CD4-positive, CD25-positive, alpha-beta regulatory T cell (primary cell): Measurements from ENCODE around the gene PIEZO2. TPM values are rescaled to one million over a fixed set of nuclear protein-coding genes. Genes with fewer than 3 reads are reported as not detected.
A peak's percentile ranks its signal among the peaks of the same experiment; 100 is the strongest.

Source experiments
- ATAC-seq, 2 donors: fragments of 150-1000 bp; cut with Tn5 transposase; one replicate each; pipeline ENCODE4 v1.10.0; 2021; ENCODE audit warnings: low read depth in 2 of 2, moderate number of reproducible peaks in 2 of 2, moderate library complexity in 1 of 2
- DNase-seq, 3 donors: peaks; one replicate each; pipeline versions ENCODE4 v3.0.0 to v3.0.0-alpha.2; 2012 to 2022; ENCODE audit warnings: mixed read lengths in 1 of 3
- H3K27ac ChIP-seq: one replicate; pipeline ENCODE4 v1.7.0; 2013; ENCODE audit warnings: mild to moderate bottlenecking, low read length; ENCODE audit not compliant: insufficient read depth, poor library complexity, severe bottlenecking
- H3K27me3 ChIP-seq: one replicate; pipeline ENCODE4 v1.7.0; 2013; ENCODE audit warnings: low read length; ENCODE audit not compliant: control insufficient read depth, insufficient read depth
- H3K36me3 ChIP-seq: one replicate; pipeline ENCODE4 v1.7.0; 2013; ENCODE audit warnings: mild to moderate bottlenecking, low read length, moderate library complexity; ENCODE audit not compliant: control insufficient read depth, insufficient read depth
- H3K4me1 ChIP-seq: 2 replicates; pipeline ENCODE4 v1.7.0; 2013; ENCODE audit warnings: mild to moderate bottlenecking, low read length; ENCODE audit not compliant: insufficient read depth, control insufficient read depth, poor library complexity, severe bottlenecking
- H3K4me3 ChIP-seq: one replicate; pipeline ENCODE4 v1.7.0; 2013; ENCODE audit warnings: low read depth, mild to moderate bottlenecking, low read length, moderate library complexity
- H3K9me3 ChIP-seq, 2 experiments: 1 replicate in 1 of 2; 2 replicates in 1 of 2; pipeline ENCODE4 v1.7.0; 2013; ENCODE audit warnings: low read length in 2 of 2, mild to moderate bottlenecking in 1 of 2, moderate library complexity in 1 of 2; ENCODE audit not compliant: control insufficient read depth in 2 of 2
- H3K27ac Mint-ChIP-seq, 3 donors: one replicate each; pipeline ENCODE4 v1.8.0; 2020 to 2022; ENCODE audit warnings: mild to moderate bottlenecking in 3 of 3, mixed read lengths in 3 of 3, moderate library complexity in 2 of 3
- H3K27me3 Mint-ChIP-seq: one replicate; pipeline ENCODE4 v1.8.0; 2022; ENCODE audit warnings: mild to moderate bottlenecking, mixed read lengths
- H3K36me3 Mint-ChIP-seq: one replicate; pipeline ENCODE4 v1.8.0; 2020; ENCODE audit warnings: mixed read lengths
- H3K4me1 Mint-ChIP-seq, 4 donors: one replicate each; pipeline ENCODE4 v1.8.0; 2020 to 2022; ENCODE audit warnings: mixed read lengths in 4 of 4, mild to moderate bottlenecking in 1 of 4
- H3K4me3 Mint-ChIP-seq, 4 donors: one replicate each; pipeline ENCODE4 v1.8.0; 2020 to 2022; ENCODE audit warnings: mild to moderate bottlenecking in 4 of 4, mixed read lengths in 4 of 4, moderate library complexity in 3 of 4
- H3K9me3 Mint-ChIP-seq, 7 donors: one replicate each; pipeline ENCODE4 v1.8.0; 2020 to 2022; ENCODE audit warnings: mixed read lengths in 7 of 7, mild to moderate bottlenecking in 3 of 7, moderate library complexity in 2 of 7
- polyA plus RNA-seq, 4 donors: library from polyadenylated mRNA; unstranded; fragments of 300-500 nt; fragmentation: Illumina TruSeq; gene quantifications; one replicate each; pipeline ENCODE4 v1.2.3, GENCODE V29; 2021
- total RNA-seq: library from RNA; stranded (reverse); gene quantifications from one replicate; pipeline ENCODE4 v1.2.3, GENCODE V29; 2022

The PIEZO2 gene
- total and polyA plus RNA-seq, 5 donors from 2014 or later: not detected

GRCh38 chr18:10798727-10799550 is 350.4 kb downstream of the PIEZO2 start:
- no peaks in the 10 kb centered on the region for H3K9me3 Mint-ChIP-seq
- H3K4me1 ChIP-seq: no peaks in the 10 kb centered on the region
- H3K36me3 Mint-ChIP-seq: no peaks in the 10 kb centered on the region
- H3K27ac Mint-ChIP-seq: peak overlapping the region in 1 of 3 donors; percentile 11
- no peak overlapping the region for H3K27ac ChIP-seq
- H3K36me3 ChIP-seq: no peaks in the 10 kb centered on the region
- H3K4me1 Mint-ChIP-seq: no peaks in the 10 kb centered on the region
- no peaks in the 10 kb centered on the region for H3K9me3 ChIP-seq
- no peak for ATAC-seq
- H3K4me3 ChIP-seq: no peak overlapping the region
- no peak for DNase-seq
- H3K27me3 ChIP-seq: no peaks in the 10 kb centered on the region
- H3K27me3 Mint-ChIP-seq: no peaks in the 10 kb centered on the region
- H3K4me3 Mint-ChIP-seq: no peak overlapping the region

- Histone ChIP-seq H3K4me3 (no peak overlapping the region), H3K36me3 (no peaks in the 10 kb centered on the region), H3K9me3 (no peaks in the 10 kb centered on the region), H3K4me1 (no peaks in the 10 kb centered on the region), H3K27me3 (no peaks in the 10 kb centered on the region), H3K27ac (no peak overlapping the region)
- Mint-ChIP-seq H3K27ac (no peak overlapping the region), H3K4me1 (no peaks in the 10 kb centered on the region), H3K36me3 (no peaks in the 10 kb centered on the region), H3K4me3 (no peak overlapping the region), H3K9me3 (no peaks in the 10 kb centered on the region), H3K27me3 (no peaks in the 10 kb centered on the region)
- DNase-seq (no peak), ATAC-seq (no peak)
Observed at GRCh38 chr18:10797896-10798295, 351.5 kb downstream of the PIEZO2 start.

- ATAC-seq (no peak), DNase-seq (no peak)
- no peak overlapping the region for H3K4me3 Mint-ChIP-seq
- no peaks in the 10 kb centered on the region for H3K4me1 ChIP-seq
- no peaks in the 10 kb centered on the region for H3K36me3 Mint-ChIP-seq
- H3K4me3 ChIP-seq: no peak overlapping the region
- H3K4me1 Mint-ChIP-seq: no peaks in the 10 kb centered on the region
- H3K36me3 ChIP-seq: no peaks in the 10 kb centered on the region
- H3K27me3 ChIP-seq: no peaks in the 10 kb centered on the region
- H3K27ac Mint-ChIP-seq: no peak overlapping the region
- H3K9me3 ChIP-seq: no peaks in the 10 kb centered on the region
- H3K9me3 Mint-ChIP-seq: no peaks in the 10 kb centered on the region
- H3K27me3 Mint-ChIP-seq: no peaks in the 10 kb centered on the region
- H3K27ac ChIP-seq: no peak overlapping the region
Observed at GRCh38 chr18:10794771-10795170, 354.6 kb downstream of the PIEZO2 start.

GRCh38 chr18:10793730-10794370 is 355.5 kb downstream of the PIEZO2 start:
- Histone ChIP-seq H3K27me3 (no peaks in the 10 kb centered on the region), H3K4me1 (no peaks in the 10 kb centered on the region), H3K27ac (no peak overlapping the region), H3K36me3 (no peaks in the 10 kb centered on the region), H3K9me3 (no peaks in the 10 kb centered on the region), H3K4me3 (no peak overlapping the region)
- Mint-ChIP-seq H3K4me3 (no peak overlapping the region), H3K27me3 (no peaks in the 10 kb centered on the region), H3K36me3 (no peaks in the 10 kb centered on the region), H3K4me1 (peaks cover 0 to 5% (median 0%) of the 10 kb centered on the region in 4 donors), H3K9me3 (no peaks in the 10 kb centered on the region), H3K27ac (no peak overlapping the region)
- ATAC-seq (no peak), DNase-seq (no peak)

GRCh38 chr18:10792181-10792580 is 357.2 kb downstream of the PIEZO2 start:
- Histone ChIP-seq H3K4me1 (no peaks in the 10 kb centered on the region), H3K27me3 (no peaks in the 10 kb centered on the region), H3K4me3 (no peak overlapping the region), H3K36me3 (no peaks in the 10 kb centered on the region), H3K9me3 (no peaks in the 10 kb centered on the region), H3K27ac (no peak overlapping the region)
- no peak for ATAC-seq
- peaks cover 0 to 5% (median 0%) of the 10 kb centered on the region in 4 donors for H3K4me1 Mint-ChIP-seq
- H3K27ac Mint-ChIP-seq: no peak overlapping the region
- no peaks in the 10 kb centered on the region for H3K36me3 Mint-ChIP-seq
- no peak overlapping the region for H3K4me3 Mint-ChIP-seq
- no peak for DNase-seq
- H3K9me3 Mint-ChIP-seq: no peaks in the 10 kb centered on the region
- no peaks in the 10 kb centered on the region for H3K27me3 Mint-ChIP-seq

GRCh38 chr18:10791169-10791831 is 358.1 kb downstream of the PIEZO2 start:
- Histone ChIP-seq H3K9me3 (no peaks in the 10 kb centered on the region), H3K4me1 (no peaks in the 10 kb centered on the region), H3K4me3 (no peak overlapping the region), H3K36me3 (no peaks in the 10 kb centered on the region), H3K27me3 (no peaks in the 10 kb centered on the region), H3K27ac (no peak overlapping the region)
- Mint-ChIP-seq H3K36me3 (no peaks in the 10 kb centered on the region), H3K27ac (no peak overlapping the region), H3K9me3 (peaks cover 0 to 2% (median 0%) of the 10 kb centered on the region in 7 donors), H3K4me1 (peaks cover 0 to 5% (median 0%) of the 10 kb centered on the region in 4 donors), H3K4me3 (no peak overlapping the region), H3K27me3 (no peaks in the 10 kb centered on the region)
- no peak for DNase-seq
- no peak for ATAC-seq

- peaks cover 0 to 4% (median 0%) of the 10 kb centered on the region in 7 donors for H3K9me3 Mint-ChIP-seq
- no peak overlapping the region for H3K4me3 Mint-ChIP-seq
- H3K27me3 Mint-ChIP-seq: no peaks in the 10 kb centered on the region
- DNase-seq (no peak), ATAC-seq (no peak)
- H3K4me1 Mint-ChIP-seq: peaks cover 0 to 5% (median 0%) of the 10 kb centered on the region in 4 donors
- no peak overlapping the region for H3K27ac Mint-ChIP-seq
- H3K36me3 Mint-ChIP-seq: no peaks in the 10 kb centered on the region
- no peaks in the 10 kb centered on the region for H3K9me3 ChIP-seq
- H3K36me3 ChIP-seq: no peaks in the 10 kb centered on the region
- H3K27me3 ChIP-seq: no peaks in the 10 kb centered on the region
- H3K27ac ChIP-seq: no peak overlapping the region
- no peak overlapping the region for H3K4me3 ChIP-seq
- H3K4me1 ChIP-seq: no peaks in the 10 kb centered on the region
Observed at GRCh38 chr18:10789180-10789579, 360.2 kb downstream of the PIEZO2 start.
